Measurements from ENCODE around the gene ASPSCR1. TPM values are rescaled to one million over a fixed set of nuclear protein-coding genes. Genes with fewer than 3 reads are reported as not detected.

ASPSCR1 gene
- total and polyA plus RNA-seq, 9 of the 15 experiments (the other 6 are each of a cell fraction or from before 2014, with no cell fraction given): 0.90 to 36.9 (median 11.6) TPM

DNA sequence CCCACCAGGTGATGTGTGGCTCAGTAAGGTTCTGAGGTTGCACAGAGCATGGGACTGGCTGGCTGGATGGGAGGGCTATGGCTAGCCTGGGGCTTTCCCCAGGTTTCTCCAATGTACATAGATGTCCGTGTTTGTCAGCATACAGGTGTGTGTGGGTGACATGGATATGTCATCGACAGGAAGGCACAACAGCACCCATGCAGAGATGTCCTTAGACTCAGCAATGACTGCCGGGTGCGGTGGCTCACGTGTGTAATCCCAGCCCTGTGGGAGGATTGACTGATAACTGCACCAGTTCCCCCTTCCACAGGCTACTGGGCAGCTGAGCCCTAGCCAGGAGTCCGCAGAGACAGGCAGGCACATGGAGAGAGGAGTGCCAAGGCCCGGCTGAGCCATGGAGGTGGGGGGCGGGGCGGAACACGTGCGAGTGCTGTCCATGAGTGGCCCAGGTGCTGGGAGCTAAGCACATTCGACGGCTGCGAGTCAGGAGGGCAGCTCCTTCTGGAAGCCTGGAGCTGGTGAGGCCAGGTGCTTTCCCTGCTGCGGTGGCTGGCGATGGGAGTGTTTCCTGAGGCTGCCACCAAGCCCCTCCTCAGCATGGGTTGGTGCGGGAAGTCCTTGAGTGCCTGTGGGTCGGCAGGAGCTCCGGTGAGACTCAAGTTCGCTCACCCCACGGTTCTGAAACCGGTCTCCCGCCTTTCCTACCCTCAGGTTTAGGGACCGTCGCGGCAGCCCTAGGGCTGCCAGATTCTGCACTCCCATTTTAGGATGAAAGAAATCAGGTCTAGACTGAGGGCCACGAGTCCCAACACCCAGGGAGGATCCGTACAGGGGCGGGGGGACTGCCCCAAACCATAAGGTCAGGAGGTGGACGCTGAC lies 858 bp upstream of the ASPSCR1 start (continued):
- TF ChIP-seq, protein P1, sequence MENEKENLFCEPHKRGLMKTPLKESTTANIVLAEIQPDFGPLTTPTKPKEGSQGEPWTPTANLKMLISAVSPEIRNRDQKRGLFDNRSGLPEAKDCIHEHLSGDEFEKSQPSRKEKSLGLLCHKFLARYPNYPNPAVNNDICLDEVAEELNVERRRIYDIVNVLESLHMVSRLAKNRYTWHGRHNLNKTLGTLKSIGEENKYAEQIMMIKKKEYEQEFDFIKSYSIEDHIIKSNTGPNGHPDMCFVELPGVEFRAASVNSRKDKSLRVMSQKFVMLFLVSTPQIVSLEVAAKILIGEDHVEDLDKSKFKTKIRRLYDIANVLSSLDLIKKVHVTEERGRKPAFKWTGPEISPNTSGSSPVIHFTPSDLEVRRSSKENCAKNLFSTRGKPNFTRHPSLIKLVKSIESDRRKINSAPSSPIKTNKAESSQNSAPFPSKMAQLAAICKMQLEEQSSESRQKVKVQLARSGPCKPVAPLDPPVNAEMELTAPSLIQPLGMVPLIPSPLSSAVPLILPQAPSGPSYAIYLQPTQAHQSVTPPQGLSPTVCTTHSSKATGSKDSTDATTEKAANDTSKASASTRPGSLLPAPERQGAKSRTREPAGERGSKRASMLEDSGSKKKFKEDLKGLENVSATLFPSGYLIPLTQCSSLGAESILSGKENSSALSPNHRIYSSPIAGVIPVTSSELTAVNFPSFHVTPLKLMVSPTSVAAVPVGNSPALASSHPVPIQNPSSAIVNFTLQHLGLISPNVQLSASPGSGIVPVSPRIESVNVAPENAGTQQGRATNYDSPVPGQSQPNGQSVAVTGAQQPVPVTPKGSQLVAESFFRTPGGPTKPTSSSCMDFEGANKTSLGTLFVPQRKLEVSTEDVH (IDR thresholded peaks at IDR 0.05; ENCODE audit: low read depth, partially characterized antibody): no peak
- TF ChIP-seq, protein P2, sequence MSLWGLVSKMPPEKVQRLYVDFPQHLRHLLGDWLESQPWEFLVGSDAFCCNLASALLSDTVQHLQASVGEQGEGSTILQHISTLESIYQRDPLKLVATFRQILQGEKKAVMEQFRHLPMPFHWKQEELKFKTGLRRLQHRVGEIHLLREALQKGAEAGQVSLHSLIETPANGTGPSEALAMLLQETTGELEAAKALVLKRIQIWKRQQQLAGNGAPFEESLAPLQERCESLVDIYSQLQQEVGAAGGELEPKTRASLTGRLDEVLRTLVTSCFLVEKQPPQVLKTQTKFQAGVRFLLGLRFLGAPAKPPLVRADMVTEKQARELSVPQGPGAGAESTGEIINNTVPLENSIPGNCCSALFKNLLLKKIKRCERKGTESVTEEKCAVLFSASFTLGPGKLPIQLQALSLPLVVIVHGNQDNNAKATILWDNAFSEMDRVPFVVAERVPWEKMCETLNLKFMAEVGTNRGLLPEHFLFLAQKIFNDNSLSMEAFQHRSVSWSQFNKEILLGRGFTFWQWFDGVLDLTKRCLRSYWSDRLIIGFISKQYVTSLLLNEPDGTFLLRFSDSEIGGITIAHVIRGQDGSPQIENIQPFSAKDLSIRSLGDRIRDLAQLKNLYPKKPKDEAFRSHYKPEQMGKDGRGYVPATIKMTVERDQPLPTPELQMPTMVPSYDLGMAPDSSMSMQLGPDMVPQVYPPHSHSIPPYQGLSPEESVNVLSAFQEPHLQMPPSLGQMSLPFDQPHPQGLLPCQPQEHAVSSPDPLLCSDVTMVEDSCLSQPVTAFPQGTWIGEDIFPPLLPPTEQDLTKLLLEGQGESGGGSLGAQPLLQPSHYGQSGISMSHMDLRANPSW (CRISPR knock-in tag; IDR thresholded peaks at IDR 0.05): no peak
- TF ChIP-seq WHSC1 (IDR thresholded peaks at IDR 0.05; ENCODE audit: low read length) (no peak), ZBTB8A (IDR thresholded peaks at IDR 0.05; ENCODE audit: partially characterized antibody) (no peak), TSC22D4 (tag; IDR thresholded peaks at IDR 0.05) (no peak), CCAR2 (IDR thresholded peaks at IDR 0.05; ENCODE audit: low read depth, low read length) (no peak), ZNF75A (CRISPR knock-in tag; IDR thresholded peaks at IDR 0.05) (no peak), ZNF830 (CRISPR knock-in tag; IDR thresholded peaks at IDR 0.05) (no peak), CHD1 (IDR thresholded peaks at IDR 0.05; ENCODE audit: low read length) (no peak), HNRNPUL1 (IDR thresholded peaks at IDR 0.05; ENCODE audit: low read length) (no peak), ZNF311 (CRISPR knock-in tag; IDR thresholded peaks at IDR 0.05) (0 out of 2 replicates have a peak, but pooled peaks have one; percentile 18)
- TF ChIP-seq, protein P3, sequence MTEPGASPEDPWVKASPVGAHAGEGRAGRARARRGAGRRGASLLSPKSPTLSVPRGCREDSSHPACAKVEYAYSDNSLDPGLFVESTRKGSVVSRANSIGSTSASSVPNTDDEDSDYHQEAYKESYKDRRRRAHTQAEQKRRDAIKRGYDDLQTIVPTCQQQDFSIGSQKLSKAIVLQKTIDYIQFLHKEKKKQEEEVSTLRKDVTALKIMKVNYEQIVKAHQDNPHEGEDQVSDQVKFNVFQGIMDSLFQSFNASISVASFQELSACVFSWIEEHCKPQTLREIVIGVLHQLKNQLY (CRISPR knock-in tag; conservative IDR thresholded peaks at IDR 0.05): no peak
- TF ChIP-seq, protein P4, sequence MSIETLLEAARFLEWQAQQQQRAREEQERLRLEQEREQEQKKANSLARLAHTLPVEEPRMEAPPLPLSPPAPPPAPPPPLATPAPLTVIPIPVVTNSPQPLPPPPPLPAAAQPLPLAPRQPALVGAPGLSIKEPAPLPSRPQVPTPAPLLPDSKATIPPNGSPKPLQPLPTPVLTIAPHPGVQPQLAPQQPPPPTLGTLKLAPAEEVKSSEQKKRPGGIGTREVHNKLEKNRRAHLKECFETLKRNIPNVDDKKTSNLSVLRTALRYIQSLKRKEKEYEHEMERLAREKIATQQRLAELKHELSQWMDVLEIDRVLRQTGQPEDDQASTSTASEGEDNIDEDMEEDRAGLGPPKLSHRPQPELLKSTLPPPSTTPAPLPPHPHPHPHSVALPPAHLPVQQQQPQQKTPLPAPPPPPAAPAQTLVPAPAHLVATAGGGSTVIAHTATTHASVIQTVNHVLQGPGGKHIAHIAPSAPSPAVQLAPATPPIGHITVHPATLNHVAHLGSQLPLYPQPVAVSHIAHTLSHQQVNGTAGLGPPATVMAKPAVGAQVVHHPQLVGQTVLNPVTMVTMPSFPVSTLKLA (conservative IDR thresholded peaks at IDR 0.05): peak; percentile 82 to 84
- TF ChIP-seq, protein P5, sequence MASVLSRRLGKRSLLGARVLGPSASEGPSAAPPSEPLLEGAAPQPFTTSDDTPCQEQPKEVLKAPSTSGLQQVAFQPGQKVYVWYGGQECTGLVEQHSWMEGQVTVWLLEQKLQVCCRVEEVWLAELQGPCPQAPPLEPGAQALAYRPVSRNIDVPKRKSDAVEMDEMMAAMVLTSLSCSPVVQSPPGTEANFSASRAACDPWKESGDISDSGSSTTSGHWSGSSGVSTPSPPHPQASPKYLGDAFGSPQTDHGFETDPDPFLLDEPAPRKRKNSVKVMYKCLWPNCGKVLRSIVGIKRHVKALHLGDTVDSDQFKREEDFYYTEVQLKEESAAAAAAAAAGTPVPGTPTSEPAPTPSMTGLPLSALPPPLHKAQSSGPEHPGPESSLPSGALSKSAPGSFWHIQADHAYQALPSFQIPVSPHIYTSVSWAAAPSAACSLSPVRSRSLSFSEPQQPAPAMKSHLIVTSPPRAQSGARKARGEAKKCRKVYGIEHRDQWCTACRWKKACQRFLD (CRISPR knock-in tag; IDR thresholded peaks at IDR 0.05): peak; percentile 81
- TF ChIP-seq, protein P6, sequence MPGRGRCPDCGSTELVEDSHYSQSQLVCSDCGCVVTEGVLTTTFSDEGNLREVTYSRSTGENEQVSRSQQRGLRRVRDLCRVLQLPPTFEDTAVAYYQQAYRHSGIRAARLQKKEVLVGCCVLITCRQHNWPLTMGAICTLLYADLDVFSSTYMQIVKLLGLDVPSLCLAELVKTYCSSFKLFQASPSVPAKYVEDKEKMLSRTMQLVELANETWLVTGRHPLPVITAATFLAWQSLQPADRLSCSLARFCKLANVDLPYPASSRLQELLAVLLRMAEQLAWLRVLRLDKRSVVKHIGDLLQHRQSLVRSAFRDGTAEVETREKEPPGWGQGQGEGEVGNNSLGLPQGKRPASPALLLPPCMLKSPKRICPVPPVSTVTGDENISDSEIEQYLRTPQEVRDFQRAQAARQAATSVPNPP (IDR thresholded peaks at IDR 0.05; ENCODE audit: borderline replicate concordance, insufficient read depth, insufficient read length): no peak

All from K562 (cell line).